Measurements from ENCODE around the gene MRPL10.

DNA sequence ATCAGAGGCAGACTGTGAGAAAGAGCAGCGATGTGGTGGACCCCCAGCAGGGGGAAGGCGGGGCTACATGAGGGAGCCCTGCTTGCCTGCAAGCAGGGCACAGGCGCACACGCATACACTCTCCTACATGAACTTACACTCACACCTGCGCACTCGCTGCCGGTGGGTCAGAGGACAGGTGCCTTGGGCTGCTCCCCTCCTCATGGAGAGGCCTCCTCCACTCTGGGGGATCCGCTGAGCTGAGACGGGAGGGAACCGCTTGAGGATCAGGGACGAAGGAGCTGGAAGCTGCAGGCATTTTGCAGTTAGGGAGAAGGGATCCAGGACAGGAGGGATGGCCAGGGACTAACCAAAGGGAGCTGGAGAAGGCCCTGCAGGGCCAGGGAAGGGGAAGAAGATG lies 23.9 kb downstream of the MRPL10 start:
- TF ChIP-seq, protein P1, sequence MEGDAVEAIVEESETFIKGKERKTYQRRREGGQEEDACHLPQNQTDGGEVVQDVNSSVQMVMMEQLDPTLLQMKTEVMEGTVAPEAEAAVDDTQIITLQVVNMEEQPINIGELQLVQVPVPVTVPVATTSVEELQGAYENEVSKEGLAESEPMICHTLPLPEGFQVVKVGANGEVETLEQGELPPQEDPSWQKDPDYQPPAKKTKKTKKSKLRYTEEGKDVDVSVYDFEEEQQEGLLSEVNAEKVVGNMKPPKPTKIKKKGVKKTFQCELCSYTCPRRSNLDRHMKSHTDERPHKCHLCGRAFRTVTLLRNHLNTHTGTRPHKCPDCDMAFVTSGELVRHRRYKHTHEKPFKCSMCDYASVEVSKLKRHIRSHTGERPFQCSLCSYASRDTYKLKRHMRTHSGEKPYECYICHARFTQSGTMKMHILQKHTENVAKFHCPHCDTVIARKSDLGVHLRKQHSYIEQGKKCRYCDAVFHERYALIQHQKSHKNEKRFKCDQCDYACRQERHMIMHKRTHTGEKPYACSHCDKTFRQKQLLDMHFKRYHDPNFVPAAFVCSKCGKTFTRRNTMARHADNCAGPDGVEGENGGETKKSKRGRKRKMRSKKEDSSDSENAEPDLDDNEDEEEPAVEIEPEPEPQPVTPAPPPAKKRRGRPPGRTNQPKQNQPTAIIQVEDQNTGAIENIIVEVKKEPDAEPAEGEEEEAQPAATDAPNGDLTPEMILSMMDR (IDR thresholded peaks at IDR 0.05): no peak
- TF ChIP-seq EP300 (IDR thresholded peaks at IDR 0.05) (no peak), POLR2AphosphoS5 (IDR thresholded peaks at IDR 0.05) (no peak)
